Germinal center (tissue), 1 donor: ENCODE measurements around the gene CCL5.

ENCODE experiments used
- DNase-seq: peaks from one replicate; pipeline ENCODE4 v3.0.0; 2012; ENCODE audit warnings: mixed read lengths, low spot score

The CCL5 gene

GRCh38 chr17:35867574-35867973 lies 12.6 kb downstream of the CCL5 start:
- no peak for DNase-seq

GRCh38 chr17:35866341-35866950 lies 13.7 kb downstream of the CCL5 start:
- no peak for DNase-seq

GRCh38 chr17:35865412-35866340 lies 14.5 kb downstream of the CCL5 start:
- DNase-seq, result no peak

GRCh38 chr17:35864853-35865252 lies 15.3 kb downstream of the CCL5 start:
- no peak for DNase-seq

- no peak for DNase-seq
Observed at GRCh38 chr17:35856603-35857002, 23.6 kb downstream of the CCL5 start.

- DNase-seq, result no peak
Observed at GRCh38 chr17:35855965-35856364, 24.2 kb downstream of the CCL5 start.

DNA sequence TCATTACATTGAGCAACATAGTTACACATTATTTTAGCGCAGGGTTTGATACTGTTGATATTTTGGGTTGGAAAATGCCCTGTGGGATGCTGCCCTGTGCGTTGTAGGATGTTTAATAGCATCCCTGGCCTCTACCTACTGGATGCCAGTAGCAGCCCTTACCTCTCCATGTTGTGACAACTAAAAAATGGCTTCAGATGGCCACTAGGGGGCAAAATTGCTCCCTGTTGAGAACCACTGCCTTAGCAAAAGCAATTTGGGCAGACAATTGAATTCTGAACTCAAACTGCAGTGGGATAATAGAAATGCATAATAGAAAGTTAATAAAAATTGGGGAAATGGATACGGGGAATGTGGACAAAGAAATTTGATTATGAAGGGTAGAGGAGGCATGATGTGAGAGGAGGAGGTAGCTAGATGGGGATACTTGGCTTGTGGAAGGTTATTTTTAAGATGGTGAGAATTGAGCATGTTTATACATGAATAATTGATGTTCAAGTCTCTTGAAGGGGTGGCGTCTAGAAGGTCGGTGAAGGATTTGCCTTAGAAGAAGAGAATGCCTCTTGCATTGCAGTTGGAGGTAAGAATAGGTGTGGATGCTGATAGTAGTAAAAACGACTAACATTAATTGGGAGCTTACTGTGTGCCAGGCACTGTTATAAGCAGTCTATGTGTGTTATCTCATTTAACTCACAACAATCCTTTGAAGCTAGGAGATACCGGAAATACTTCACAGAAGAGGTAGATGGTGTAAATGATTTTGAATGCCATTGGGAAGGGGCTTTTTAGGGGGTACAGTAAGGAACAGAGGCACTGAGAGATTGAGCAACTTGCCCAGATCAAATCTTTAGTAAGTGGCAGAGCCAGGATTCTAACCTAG lies 30.5 kb downstream of the CCL5 start:
- peak; percentile 45 for DNase-seq

DNA sequence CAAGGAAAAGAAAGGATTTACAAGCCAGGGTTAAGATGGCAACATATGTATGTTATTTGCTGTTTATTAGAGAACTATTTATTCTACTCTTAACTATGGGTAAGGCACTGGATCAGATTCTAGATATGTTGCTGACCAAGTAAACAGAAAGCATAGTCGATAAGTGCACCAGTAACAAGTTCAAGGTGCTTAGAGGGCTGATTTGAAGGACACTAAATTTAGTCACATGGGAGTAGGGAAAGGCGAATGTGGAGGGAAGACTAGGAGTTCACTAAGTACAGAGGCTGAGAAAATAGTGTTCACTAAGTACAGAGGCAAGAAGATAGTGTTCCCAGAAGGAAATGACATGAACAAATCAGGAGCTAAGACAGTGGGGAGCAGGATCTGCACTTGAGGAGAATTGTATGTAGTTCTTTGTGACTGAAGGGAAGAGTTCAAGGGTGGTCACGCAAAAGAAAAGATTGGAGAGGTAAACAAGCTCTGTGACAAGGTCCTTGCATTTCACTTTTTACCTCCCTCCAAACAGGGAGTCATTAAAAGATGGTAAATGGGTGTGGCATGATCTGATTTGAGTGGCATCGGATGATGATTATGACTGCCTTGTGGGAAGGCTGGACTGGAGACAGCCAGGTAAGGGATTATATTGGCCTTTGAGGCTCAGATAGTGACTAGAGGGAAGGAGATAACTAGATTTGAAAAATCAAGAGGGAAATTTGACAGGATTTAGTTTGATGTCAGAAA lies 32.4 kb downstream of the CCL5 start:
- DNase-seq, result no peak

GRCh38 chr17:35847006-35847405 lies 33.2 kb downstream of the CCL5 start:
- no peak for DNase-seq

DNA sequence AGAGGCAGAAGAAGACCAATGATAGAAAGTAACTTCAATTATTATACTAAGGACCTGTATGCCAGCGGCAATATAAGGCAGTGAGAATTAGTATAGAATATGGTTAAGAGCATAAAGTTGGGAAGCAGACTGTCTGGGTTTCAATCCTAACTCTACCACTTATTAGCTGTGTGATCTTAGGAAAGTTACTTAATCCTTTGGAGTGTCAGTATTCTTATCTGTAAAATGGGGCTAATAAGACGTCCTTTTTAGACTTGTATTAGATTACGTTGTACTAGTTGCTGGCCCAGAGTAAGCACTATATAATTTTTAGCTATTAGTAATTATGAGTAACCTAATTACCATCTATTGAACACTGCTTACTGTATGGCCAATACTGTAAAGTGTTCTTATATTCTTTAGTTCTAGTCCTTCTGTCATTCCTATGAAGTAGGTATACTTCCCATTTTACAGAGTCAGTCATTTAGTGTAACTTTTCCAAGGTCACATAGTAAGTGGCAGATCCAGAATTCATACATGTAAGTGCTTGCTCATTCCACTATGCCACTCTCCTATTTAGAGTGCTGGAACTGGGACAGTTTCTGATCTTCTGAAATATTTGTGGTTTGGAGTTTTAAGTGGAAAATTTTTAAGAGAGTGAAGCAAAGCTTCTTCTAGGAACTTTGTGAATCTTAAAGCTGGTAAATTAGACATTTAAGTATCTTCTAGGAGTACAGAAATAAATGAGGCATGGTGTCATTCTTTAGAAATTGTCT lies 33.9 kb downstream of the CCL5 start:
- no peak for DNase-seq

DNA sequence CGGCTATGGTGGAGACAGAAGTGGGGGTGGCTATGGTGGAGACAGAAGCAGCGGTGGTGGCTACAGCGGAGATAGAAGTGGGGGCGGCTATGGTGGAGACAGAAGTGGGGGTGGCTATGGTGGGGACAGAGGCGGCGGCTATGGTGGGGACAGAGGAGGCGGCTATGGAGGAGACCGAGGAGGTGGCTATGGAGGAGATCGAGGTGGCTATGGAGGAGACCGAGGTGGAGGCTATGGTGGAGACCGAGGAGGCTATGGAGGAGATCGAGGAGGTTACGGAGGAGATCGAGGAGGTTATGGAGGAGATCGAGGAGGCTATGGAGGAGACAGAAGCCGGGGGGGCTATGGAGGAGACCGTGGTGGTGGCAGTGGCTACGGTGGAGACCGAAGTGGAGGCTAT lies 35.6 kb downstream of the CCL5 start:
- DNase-seq, result no peak

DNA sequence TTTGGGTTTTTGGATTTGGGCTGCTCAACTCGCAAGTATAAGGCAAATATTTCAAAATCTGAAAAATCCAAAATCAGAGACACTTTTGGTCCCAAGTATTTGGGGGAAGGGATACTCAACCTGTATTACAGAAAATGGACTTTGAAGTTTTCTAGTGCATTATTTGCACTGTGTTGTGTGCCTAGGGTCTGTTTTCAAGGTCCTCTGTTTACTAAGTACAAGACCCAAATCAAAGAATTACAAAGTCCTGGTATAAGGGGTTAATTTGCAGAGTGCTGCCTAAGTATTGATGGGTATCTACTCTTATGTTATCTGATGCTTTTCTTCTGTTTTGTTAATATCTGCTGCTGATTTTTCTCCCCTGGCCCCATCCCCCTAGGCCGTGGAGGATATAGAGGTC lies 36.5 kb downstream of the CCL5 start:
- no peak for DNase-seq

- DNase-seq, result no peak
Observed at GRCh38 chr17:35842239-35842638, 37.9 kb downstream of the CCL5 start.

DNA sequence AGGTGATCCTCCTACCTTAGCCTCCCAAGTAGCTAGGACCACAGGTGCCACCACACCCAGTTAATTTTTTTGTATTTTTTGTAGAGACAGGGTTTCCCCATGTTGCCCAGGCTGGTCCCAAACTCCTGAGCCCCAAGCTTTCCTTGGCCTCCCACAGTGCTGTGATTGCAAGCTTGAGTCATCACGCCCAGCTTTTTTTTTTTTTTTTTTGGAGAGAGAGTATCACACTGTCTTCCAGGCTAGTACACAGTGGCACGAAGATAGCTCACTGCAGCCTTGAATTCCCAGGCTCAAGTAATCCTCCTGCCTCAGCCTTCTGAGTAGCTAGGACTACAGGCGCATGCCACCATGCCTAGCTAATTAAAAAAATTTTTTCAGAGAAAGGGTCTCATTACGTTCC lies 38.7 kb downstream of the CCL5 start:
- DNase-seq, result no peak

- DNase-seq, result no peak
Observed at GRCh38 chr17:35841101-35841500, 39.1 kb downstream of the CCL5 start.

- DNase-seq, result no peak
Observed at GRCh38 chr17:35825206-35825605, 55.0 kb downstream of the CCL5 start.
